HL-60 (cell line): ENCODE results near the gene VPREB3.

Experiments
- DNase-seq, 2 experiments: peaks; one replicate each; pipeline ENCODE4 v3.0.0-alpha.2; 2010 to 2020; ENCODE audit warnings: low read depth in 1 of 2, low spot score in 1 of 2
- H3K27ac ChIP-seq: fragments of 250-450 bp; sonication (Bioruptor Pico); replicated peaks from 2 replicates; pipeline ENCODE4 v1.5.1; 2020; ENCODE audit warnings: mild to moderate bottlenecking, moderate library complexity
- H3K27me3 ChIP-seq: fragments of 250-450 bp; sonication (Bioruptor Pico); 2 replicates; pipeline ENCODE4 v1.5.1; 2021; ENCODE audit warnings: mild to moderate bottlenecking, moderate library complexity; ENCODE audit not compliant: insufficient read depth, poor library complexity, severe bottlenecking
- H3K4me3 ChIP-seq: replicated peaks from 2 replicates; pipeline ENCODE4 v1.5.1; 2011; ENCODE audit warnings: mild to moderate bottlenecking, control low read depth, low read length; ENCODE audit not compliant: insufficient read depth
- GABPA ChIP-seq: IDR thresholded peaks from 2 replicates; pipeline ENCODE4 v1.6.1; 2012; ENCODE audit warnings: low read depth
- POLR2AphosphoS5 ChIP-seq: IDR thresholded peaks from 2 replicates; pipeline ENCODE4 v1.6.1; 2012; ENCODE audit warnings: low read depth
- SPI1 ChIP-seq: IDR thresholded peaks from 2 replicates; pipeline ENCODE4 v1.6.1; 2012; ENCODE audit warnings: low read depth, mild to moderate bottlenecking, borderline replicate concordance
- TF ChIP-seq, protein P1 (sequence below): IDR thresholded peaks from one replicate; pipeline ENCODE4 v1.5.1; 2011; ENCODE audit warnings: low read length, control low read depth, inconsistent platforms; ENCODE audit not compliant: insufficient read depth
- TF ChIP-seq, protein P2 (sequence below): IDR thresholded peaks from 2 replicates; pipeline ENCODE4 v1.6.1; 2012; ENCODE audit warnings: low read depth; ENCODE audit not compliant: insufficient replicate concordance

Gene VPREB3

GRCh38 chr22:23709107-23709506, 45.1 kb downstream of the VPREB3 start:
- Histone ChIP-seq H3K27me3 (no peaks in the 10 kb centered on the region), H3K4me3 (no peak overlapping the region), H3K27ac (no peak overlapping the region)
- no peak for DNase-seq
- TF ChIP-seq, protein P1, sequence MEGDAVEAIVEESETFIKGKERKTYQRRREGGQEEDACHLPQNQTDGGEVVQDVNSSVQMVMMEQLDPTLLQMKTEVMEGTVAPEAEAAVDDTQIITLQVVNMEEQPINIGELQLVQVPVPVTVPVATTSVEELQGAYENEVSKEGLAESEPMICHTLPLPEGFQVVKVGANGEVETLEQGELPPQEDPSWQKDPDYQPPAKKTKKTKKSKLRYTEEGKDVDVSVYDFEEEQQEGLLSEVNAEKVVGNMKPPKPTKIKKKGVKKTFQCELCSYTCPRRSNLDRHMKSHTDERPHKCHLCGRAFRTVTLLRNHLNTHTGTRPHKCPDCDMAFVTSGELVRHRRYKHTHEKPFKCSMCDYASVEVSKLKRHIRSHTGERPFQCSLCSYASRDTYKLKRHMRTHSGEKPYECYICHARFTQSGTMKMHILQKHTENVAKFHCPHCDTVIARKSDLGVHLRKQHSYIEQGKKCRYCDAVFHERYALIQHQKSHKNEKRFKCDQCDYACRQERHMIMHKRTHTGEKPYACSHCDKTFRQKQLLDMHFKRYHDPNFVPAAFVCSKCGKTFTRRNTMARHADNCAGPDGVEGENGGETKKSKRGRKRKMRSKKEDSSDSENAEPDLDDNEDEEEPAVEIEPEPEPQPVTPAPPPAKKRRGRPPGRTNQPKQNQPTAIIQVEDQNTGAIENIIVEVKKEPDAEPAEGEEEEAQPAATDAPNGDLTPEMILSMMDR = no peak
- no peak for TF ChIP-seq POLR2AphosphoS5
- no peak for TF ChIP-seq GABPA
- TF ChIP-seq, protein P2, sequence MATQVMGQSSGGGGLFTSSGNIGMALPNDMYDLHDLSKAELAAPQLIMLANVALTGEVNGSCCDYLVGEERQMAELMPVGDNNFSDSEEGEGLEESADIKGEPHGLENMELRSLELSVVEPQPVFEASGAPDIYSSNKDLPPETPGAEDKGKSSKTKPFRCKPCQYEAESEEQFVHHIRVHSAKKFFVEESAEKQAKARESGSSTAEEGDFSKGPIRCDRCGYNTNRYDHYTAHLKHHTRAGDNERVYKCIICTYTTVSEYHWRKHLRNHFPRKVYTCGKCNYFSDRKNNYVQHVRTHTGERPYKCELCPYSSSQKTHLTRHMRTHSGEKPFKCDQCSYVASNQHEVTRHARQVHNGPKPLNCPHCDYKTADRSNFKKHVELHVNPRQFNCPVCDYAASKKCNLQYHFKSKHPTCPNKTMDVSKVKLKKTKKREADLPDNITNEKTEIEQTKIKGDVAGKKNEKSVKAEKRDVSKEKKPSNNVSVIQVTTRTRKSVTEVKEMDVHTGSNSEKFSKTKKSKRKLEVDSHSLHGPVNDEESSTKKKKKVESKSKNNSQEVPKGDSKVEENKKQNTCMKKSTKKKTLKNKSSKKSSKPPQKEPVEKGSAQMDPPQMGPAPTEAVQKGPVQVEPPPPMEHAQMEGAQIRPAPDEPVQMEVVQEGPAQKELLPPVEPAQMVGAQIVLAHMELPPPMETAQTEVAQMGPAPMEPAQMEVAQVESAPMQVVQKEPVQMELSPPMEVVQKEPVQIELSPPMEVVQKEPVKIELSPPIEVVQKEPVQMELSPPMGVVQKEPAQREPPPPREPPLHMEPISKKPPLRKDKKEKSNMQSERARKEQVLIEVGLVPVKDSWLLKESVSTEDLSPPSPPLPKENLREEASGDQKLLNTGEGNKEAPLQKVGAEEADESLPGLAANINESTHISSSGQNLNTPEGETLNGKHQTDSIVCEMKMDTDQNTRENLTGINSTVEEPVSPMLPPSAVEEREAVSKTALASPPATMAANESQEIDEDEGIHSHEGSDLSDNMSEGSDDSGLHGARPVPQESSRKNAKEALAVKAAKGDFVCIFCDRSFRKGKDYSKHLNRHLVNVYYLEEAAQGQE = no peak
- no peak for TF ChIP-seq SPI1

DNA sequence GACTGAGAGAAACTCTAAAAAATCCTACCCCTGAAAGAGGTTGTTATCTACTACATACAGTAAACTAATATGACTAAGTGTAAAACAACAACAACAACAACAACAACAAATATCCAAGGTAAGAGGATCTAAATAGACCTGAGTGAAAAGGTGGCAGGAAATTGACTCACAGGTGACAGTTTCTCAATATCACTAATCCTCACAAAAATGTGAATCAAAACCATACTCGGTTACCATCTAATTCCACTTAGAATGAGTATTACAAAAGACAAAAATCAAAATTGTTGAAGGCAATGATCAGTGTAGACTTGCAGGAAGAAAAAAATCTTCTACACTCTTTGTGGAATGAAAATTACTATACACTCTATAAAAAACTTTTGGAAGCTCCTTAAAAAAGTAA, 46.0 kb downstream of the VPREB3 start:
- TF ChIP-seq, protein P1 = no peak
- TF ChIP-seq, protein P2 = no peak
- TF ChIP-seq SPI1 (no peak), GABPA (no peak), POLR2AphosphoS5 (no peak)
- H3K27ac ChIP-seq = no peak overlapping the region
- no peak overlapping the region for H3K4me3 ChIP-seq
- no peak for DNase-seq
- no peaks in the 10 kb centered on the region for H3K27me3 ChIP-seq

DNA sequence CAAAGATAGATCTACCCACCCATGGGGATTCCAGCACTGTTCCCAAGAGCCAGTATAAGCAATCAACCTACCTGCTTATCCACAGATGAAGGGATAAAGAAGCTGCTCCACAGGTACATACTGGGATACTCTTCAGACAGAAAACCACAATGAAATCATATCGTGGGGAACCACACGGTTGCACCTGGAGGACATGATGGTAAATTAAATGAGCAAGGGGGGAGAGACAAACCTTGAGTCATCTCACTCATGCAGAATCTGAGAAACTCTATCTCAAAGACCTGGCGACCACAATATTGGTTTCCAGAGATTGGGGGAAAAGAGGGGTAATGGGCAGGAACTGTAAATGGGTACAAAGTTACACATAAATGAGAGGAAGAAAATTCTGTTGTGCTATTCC, 48.9 kb downstream of the VPREB3 start:
- Histone ChIP-seq H3K27ac (no peak overlapping the region), H3K4me3 (no peak overlapping the region), H3K27me3 (no peaks in the 10 kb centered on the region)
- TF ChIP-seq, protein P1 = no peak
- TF ChIP-seq GABPA (no peak), POLR2AphosphoS5 (no peak), SPI1 (no peak)
- TF ChIP-seq, protein P2 = no peak
- DNase-seq = no peak
